SK-N-SH (cell line): ENCODE data around the gene RNASE3. TPM values are rescaled to one million over a fixed set of nuclear protein-coding genes. Genes with fewer than 3 reads are reported as not detected.

Experiments used
- CTCF ChIA-PET: fragments of 300-600, 350-600 bp; formaldehyde crosslinking; extraction: SDS; loops from one replicate; lab custom pipeline; 2021; lab: Yijun Ruan, JAX
- POLR2A ChIA-PET: fragments of 350-600 bp; sonication (Branson Sonifier 250); formaldehyde crosslinking; extraction: SDS; loops from one replicate; lab custom pipeline; 2020; ENCODE audit warnings: antibody characterized with exemption, inconsistent platforms; lab: Yijun Ruan, JAX
- DNase-seq: peaks from one replicate; pipeline ENCODE4 v3.0.0; 2012
- H2AFZ ChIP-seq: fragments of 200-600 bp; sonication (generic); 2 replicates; pipeline ENCODE4 v1.8.1; 2016; ENCODE audit warnings: antibody characterized with exemption, mild to moderate bottlenecking, low read depth
- H3F3A ChIP-seq: fragments of 200-600 bp; sonication (generic); replicated peaks from 2 replicates; pipeline ENCODE3; 2016; ENCODE audit warnings: antibody characterized with exemption, mild to moderate bottlenecking; ENCODE audit not compliant: insufficient read depth
- H3K27ac ChIP-seq, 2 experiments: fragments of 200-500 bp in 1 of 2; fragments of 200-600 bp in 1 of 2; sonication (Bioruptor generic) in 1 of 2; sonication (generic), shearing (Covaris generic) in 1 of 2; 2 replicates each; pipeline versions ENCODE4 v1.5.1 to v1.6.1; 2014 to 2016; ENCODE audit warnings: low read depth in 2 of 2, inconsistent platforms in 1 of 2, low read length in 1 of 2, mild to moderate bottlenecking in 1 of 2, mixed read lengths in 1 of 2
- H3K27me3 ChIP-seq: fragments of 200-600 bp; sonication (generic), shearing (Covaris generic); 2 replicates; pipeline ENCODE4 v1.6.1; 2016; ENCODE audit warnings: mixed run types; ENCODE audit not compliant: insufficient read depth
- H3K36me3 ChIP-seq, 2 experiments: fragments of 200-500 bp in 1 of 2; fragments of 200-600 bp in 1 of 2; sonication (Bioruptor generic) in 1 of 2; sonication (generic) in 1 of 2; replicated peaks in 1 of 2; 2 replicates each; pipeline versions ENCODE3 to v1.5.1; 2014 to 2016; ENCODE audit warnings: low read length in 1 of 2, mild to moderate bottlenecking in 1 of 2; ENCODE audit not compliant: insufficient read depth in 2 of 2, control insufficient read depth in 1 of 2
- H3K4me1 ChIP-seq, 2 experiments: fragments of 200-500 bp in 1 of 2; fragments of 200-600 bp in 1 of 2; sonication (Bioruptor generic) in 1 of 2; sonication (generic), shearing (Covaris generic) in 1 of 2; 2 replicates each; pipeline versions ENCODE4 v1.5.1 to v1.6.1; 2014 to 2016; ENCODE audit warnings: low read depth in 1 of 2, low read length in 1 of 2, mixed run types in 1 of 2; ENCODE audit not compliant: insufficient read depth in 2 of 2, control insufficient read depth in 1 of 2
- H3K4me2 ChIP-seq: fragments of 200-600 bp; sonication (generic), shearing (Covaris generic); 2 replicates; pipeline ENCODE4 v1.6.1; 2017; ENCODE audit warnings: mixed run types
- H3K4me3 ChIP-seq, 2 experiments: fragments of 200-500 bp in 1 of 2; fragments of 200-600 bp in 1 of 2; sonication (Bioruptor generic) in 1 of 2; sonication (generic), shearing (Covaris generic) in 1 of 2; 2 replicates each; pipeline versions ENCODE4 v1.5.1 to v1.8.1; 2014 to 2016; ENCODE audit warnings: low read depth in 2 of 2, inconsistent platforms in 1 of 2, low read length in 1 of 2, mild to moderate bottlenecking in 1 of 2, mixed read lengths in 1 of 2, moderate library complexity in 1 of 2
- H3K79me2 ChIP-seq: fragments of 200-600 bp; sonication (generic); 2 replicates; pipeline ENCODE4 v1.8.1; 2017; ENCODE audit warnings: mild to moderate bottlenecking; ENCODE audit not compliant: insufficient read depth
- H3K9ac ChIP-seq: fragments of 200-600 bp; sonication (generic); 2 replicates; pipeline ENCODE4 v1.6.1; 2017; ENCODE audit warnings: mixed run types
- H3K9me2 ChIP-seq: fragments of 200-600 bp; sonication (generic); 2 replicates; pipeline ENCODE4 v1.6.1; 2017; ENCODE audit warnings: mixed run types
- H3K9me3 ChIP-seq: fragments of 200-600 bp; sonication (generic); 2 replicates; pipeline ENCODE4 v1.6.1; 2017; ENCODE audit warnings: mixed run types, mild to moderate bottlenecking, moderate library complexity
- H4K20me1 ChIP-seq: fragments of 200-600 bp; sonication (generic); 2 replicates; pipeline ENCODE4 v1.6.1; 2017; ENCODE audit warnings: mild to moderate bottlenecking, mixed run types; ENCODE audit not compliant: insufficient read depth
- CHD2 ChIP-seq: fragments of 150-350 bp; IDR thresholded peaks from 2 replicates; pipeline ENCODE4 v1.6.1; 2018; ENCODE audit warnings: low read length; ENCODE audit not compliant: partially characterized antibody
- FOSL2 ChIP-seq: IDR thresholded peaks from 2 replicates; pipeline ENCODE4 v1.4.0; 2012; ENCODE audit warnings: low read depth, mild to moderate bottlenecking, moderate library complexity, borderline replicate concordance
- MXI1 ChIP-seq: IDR thresholded peaks from 2 replicates; pipeline ENCODE4 v1.6.1; 2012; ENCODE audit warnings: mild to moderate bottlenecking, low read depth, low read length, improper control_type of control experiment
- NFIC ChIP-seq: IDR thresholded peaks from 2 replicates; pipeline ENCODE4 v1.4.0; 2012; ENCODE audit warnings: borderline replicate concordance
- PBX3 ChIP-seq: IDR thresholded peaks from 2 replicates; pipeline ENCODE4; 2012
- POLR2AphosphoS5 ChIP-seq: IDR thresholded peaks from 2 replicates; pipeline ENCODE4 v1.6.1; 2012; ENCODE audit warnings: low read depth, low read length
- RAD21 ChIP-seq: IDR thresholded peaks from 2 replicates; pipeline ENCODE4 v1.6.1; 2012; ENCODE audit warnings: mild to moderate bottlenecking, low read length
- REST ChIP-seq: IDR thresholded peaks from 2 replicates; pipeline ENCODE4 v1.6.1; 2012; ENCODE audit warnings: mild to moderate bottlenecking, low read depth, low read length, moderate library complexity
- RFX5 ChIP-seq: IDR thresholded peaks from 2 replicates; pipeline ENCODE4 v1.6.1; 2012; ENCODE audit warnings: mild to moderate bottlenecking, improper control_type of control experiment, low read length
- RXRA ChIP-seq: IDR thresholded peaks from 2 replicates; pipeline ENCODE4 v1.4.0; 2012; ENCODE audit warnings: low read depth, mild to moderate bottlenecking, borderline replicate concordance
- SIN3A ChIP-seq: IDR thresholded peaks from 2 replicates; pipeline ENCODE4 v1.6.1; 2012; ENCODE audit warnings: low read depth, mild to moderate bottlenecking, low read length, moderate library complexity, borderline replicate concordance
- USF2 ChIP-seq: fragments of 150-350 bp; IDR thresholded peaks from 2 replicates; pipeline ENCODE4 v1.6.1; 2017; ENCODE audit warnings: antibody characterized with exemption, low read length, low read depth, borderline replicate concordance
- WGBS: methylation state at CpG from one replicate; pipeline ENCODE4 v1.1.6; 2017; ENCODE audit warnings: low lambda C conversion rate; 5-methylcytosine and 5-hydroxymethylcytosine counted together
- polyA plus RNA-seq, 3 experiments: library from polyadenylated mRNA; depleted of rRNA; stranded (reverse); fragments of >200 nt; gene quantifications; 2 replicates each; pipeline ENCODE4 v1.2.3, GENCODE V29; 2012
- TF ChIP-seq, protein P1 (sequence below): IDR thresholded peaks from 2 replicates; pipeline ENCODE4 v1.4.0; 2012; ENCODE audit warnings: low read depth, borderline replicate concordance
- TF ChIP-seq, protein P2 (sequence below): IDR thresholded peaks from 2 replicates; pipeline ENCODE4 v1.4.0; 2012; ENCODE audit warnings: low read depth

The RNASE3 gene
- polyA plus RNA-seq, 1 of the 3 experiments (the other 2 are of a cell fraction) = not detected

GRCh38 chr14:20935303-20935984 lies 44.3 kb downstream of the RNASE3 start:
- WGBS = 9% methylated on average over 5 of the region's 5 CpGs
- Histone ChIP-seq H3K79me2 (no peaks in the 10 kb centered on the region), H3K4me1 (no peaks in the 10 kb centered on the region), H3K27me3 (peaks cover 22% of the 10 kb centered on the region; the same call in 1 of the 2 replicates), H4K20me1 (no peaks in the 10 kb centered on the region), H3K36me3 (no peaks in the 10 kb centered on the region), H3K9me2 (no peaks in the 10 kb centered on the region), H3K9me3 (no peaks in the 10 kb centered on the region), H3K4me2 (no peak overlapping the region), H3F3A (no peaks in the 10 kb centered on the region), H2AFZ (no peak overlapping the region), H3K27ac (no peak overlapping the region), H3K9ac (no peak overlapping the region), H3K4me3 (no peak overlapping the region)
- ChIA-PET POLR2A (no interaction called here), CTCF (interaction anchor here (1.5 kb wide), 1 partner anchor 36 kb away, joined by 4 read pairs; no protein-coding TSS in a partner anchor)
- no peak for TF ChIP-seq MXI1
- no peak for TF ChIP-seq CHD2
- TF ChIP-seq, protein P1, sequence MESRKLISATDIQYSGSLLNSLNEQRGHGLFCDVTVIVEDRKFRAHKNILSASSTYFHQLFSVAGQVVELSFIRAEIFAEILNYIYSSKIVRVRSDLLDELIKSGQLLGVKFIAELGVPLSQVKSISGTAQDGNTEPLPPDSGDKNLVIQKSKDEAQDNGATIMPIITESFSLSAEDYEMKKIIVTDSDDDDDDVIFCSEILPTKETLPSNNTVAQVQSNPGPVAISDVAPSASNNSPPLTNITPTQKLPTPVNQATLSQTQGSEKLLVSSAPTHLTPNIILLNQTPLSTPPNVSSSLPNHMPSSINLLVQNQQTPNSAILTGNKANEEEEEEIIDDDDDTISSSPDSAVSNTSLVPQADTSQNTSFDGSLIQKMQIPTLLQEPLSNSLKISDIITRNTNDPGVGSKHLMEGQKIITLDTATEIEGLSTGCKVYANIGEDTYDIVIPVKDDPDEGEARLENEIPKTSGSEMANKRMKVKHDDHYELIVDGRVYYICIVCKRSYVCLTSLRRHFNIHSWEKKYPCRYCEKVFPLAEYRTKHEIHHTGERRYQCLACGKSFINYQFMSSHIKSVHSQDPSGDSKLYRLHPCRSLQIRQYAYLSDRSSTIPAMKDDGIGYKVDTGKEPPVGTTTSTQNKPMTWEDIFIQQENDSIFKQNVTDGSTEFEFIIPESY = no peak
- TF ChIP-seq RFX5 = no peak
- TF ChIP-seq POLR2AphosphoS5 = no peak
- TF ChIP-seq RAD21 = no peak
- no peak for TF ChIP-seq RXRA
- TF ChIP-seq NFIC = no peak
- no peak for TF ChIP-seq REST
- TF ChIP-seq FOSL2 = no peak
- TF ChIP-seq, protein P2, sequence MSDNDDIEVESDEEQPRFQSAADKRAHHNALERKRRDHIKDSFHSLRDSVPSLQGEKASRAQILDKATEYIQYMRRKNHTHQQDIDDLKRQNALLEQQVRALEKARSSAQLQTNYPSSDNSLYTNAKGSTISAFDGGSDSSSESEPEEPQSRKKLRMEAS = no peak
- TF ChIP-seq SIN3A = no peak
- no peak for TF ChIP-seq PBX3
- no peak for TF ChIP-seq USF2
- no peak for DNase-seq

Other genes with a start within 250 kb of the RNASE3 start
- gene OR6S1, start 249.7 kb upstream of the RNASE3 start, polyA plus RNA-seq (2012; rRNA removed) = not detected in 2 replicates
- 11.6 and 12.4 TPM in 2 replicates for gene RNASE4, start 206.8 kb upstream of the RNASE3 start, polyA plus RNA-seq (2012; rRNA removed)
- 3.6 and 3.9 TPM in 2 replicates for gene ANG, start 202.6 kb upstream of the RNASE3 start, polyA plus RNA-seq (2012; rRNA removed)
- not detected in 2 replicates for gene EDDM3A, start 145.5 kb upstream of the RNASE3 start, polyA plus RNA-seq (2012; rRNA removed)
- not detected in 2 replicates for gene EDDM3B, start 123.0 kb upstream of the RNASE3 start, polyA plus RNA-seq (2012; rRNA removed)
- not detected in 2 replicates for gene RNASE6, start 110.1 kb upstream of the RNASE3 start, polyA plus RNA-seq (2012; rRNA removed)
- not detected in 2 replicates for gene RNASE1, start 88.5 kb upstream of the RNASE3 start, polyA plus RNA-seq (2012; rRNA removed)
- gene RNASE2, start 64.1 kb downstream of the RNASE3 start, polyA plus RNA-seq (2012; rRNA removed) = not detected in 2 replicates
- gene METTL17, start 98.6 kb downstream of the RNASE3 start, polyA plus RNA-seq (2012; rRNA removed) = 104 and 144 TPM in 2 replicates
- gene SLC39A2, start 107.9 kb downstream of the RNASE3 start, polyA plus RNA-seq (2012; rRNA removed) = not detected in 2 replicates
- gene NDRG2, start 133.7 kb downstream of the RNASE3 start, polyA plus RNA-seq (2012; rRNA removed) = 15.8 and 15.9 TPM in 2 replicates
- not detected in 2 replicates for gene TPPP2, start 138.8 kb downstream of the RNASE3 start, polyA plus RNA-seq (2012; rRNA removed)
- gene RNASE13, start 143.4 kb downstream of the RNASE3 start, polyA plus RNA-seq (2012; rRNA removed) = 0.10 TPM in 1 of 2 replicates, not detected in the other
- gene RNASE7, start 151.0 kb downstream of the RNASE3 start, polyA plus RNA-seq (2012; rRNA removed) = not detected in 2 replicates
- gene RNASE8, start 166.4 kb downstream of the RNASE3 start, polyA plus RNA-seq (2012; rRNA removed) = not detected in 2 replicates
- 58.8 and 64.2 TPM in 2 replicates for gene ARHGEF40, start 178.9 kb downstream of the RNASE3 start, polyA plus RNA-seq (2012; rRNA removed)
- gene ZNF219, start 207.3 kb downstream of the RNASE3 start, polyA plus RNA-seq (2012; rRNA removed) = 22.1 and 24.1 TPM in 2 replicates
- 0.82 and 0.94 TPM in 2 replicates for gene TMEM253, start 209.7 kb downstream of the RNASE3 start, polyA plus RNA-seq (2012; rRNA removed)